B cell (primary cell): Measurements from ENCODE around the gene RBM28.

ENCODE experiments used
- CTCF ChIP-seq: fragments of 200-600 bp; IDR thresholded peaks from one replicate; pipeline ENCODE4 v1.8.0; 2022; ENCODE audit warnings: antibody characterized with exemption, mild to moderate bottlenecking
- EZH2 ChIP-seq: IDR thresholded peaks from 2 replicates; pipeline ENCODE4 v1.6.1; 2012; ENCODE audit warnings: borderline replicate concordance, low read depth, mild to moderate bottlenecking, moderate library complexity, low read length; ENCODE audit not compliant: insufficient read depth, poor library complexity, severe bottlenecking

DNA sequence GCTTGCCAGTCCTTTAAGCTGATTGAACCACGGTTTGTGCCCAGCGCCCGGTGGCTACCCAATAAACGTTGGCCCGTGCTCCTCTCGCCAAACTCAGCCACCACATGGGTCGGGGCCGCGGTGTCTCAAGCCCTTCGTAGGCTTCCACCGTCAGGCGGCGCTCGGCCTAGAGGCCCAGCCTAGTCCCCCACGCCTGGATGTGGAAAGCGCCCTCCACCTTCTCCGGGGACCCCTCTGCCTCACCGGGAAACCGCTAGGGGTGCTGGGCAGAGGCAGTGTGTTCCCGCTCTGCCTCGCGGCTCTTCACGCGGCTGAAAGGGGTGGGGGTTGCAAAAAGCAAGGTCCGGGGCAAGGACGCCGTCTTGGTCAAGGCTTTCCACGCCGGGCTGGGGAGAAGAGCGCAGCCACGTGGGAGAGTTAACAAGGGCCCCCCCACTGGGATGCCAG, 72.9 kb downstream of the RBM28 start:
- TF ChIP-seq EZH2 (no peak), CTCF (no peak)
